B cell (primary cell): ENCODE measurements around the gene SF1. TPM values are rescaled to one million over a fixed set of nuclear protein-coding genes. Genes with fewer than 3 reads are reported as not detected.

Source experiments
- ATAC-seq: fragments of 200-7000 bp; cut with Tn5 transposase; one replicate; pipeline ENCODE4 v1.10.0; 2021; ENCODE audit warnings: low read depth, mild to moderate bottlenecking, moderate number of reproducible peaks, moderate library complexity
- CTCF ChIA-PET: fragments of 350-600 bp; sonication (Branson Sonifier 250); formaldehyde crosslinking; loops from one replicate; lab custom pipeline; 2021; ENCODE audit warnings: antibody characterized with exemption, inconsistent platforms; lab: Charles Lee
- POLR2A ChIA-PET: fragments of 350-600 bp; sonication (Branson Sonifier 250); formaldehyde crosslinking; loops from one replicate; lab custom pipeline; 2021; ENCODE audit warnings: antibody characterized with exemption; lab: Charles Lee
- DNase-seq: peaks from one replicate; pipeline ENCODE4 v3.0.0; 2013
- H2AFZ ChIP-seq: 2 replicates; pipeline ENCODE4 v1.6.1; 2012; ENCODE audit warnings: mild to moderate bottlenecking, low read depth, low read length; ENCODE audit not compliant: insufficient read depth, poor library complexity, severe bottlenecking
- H3K27ac ChIP-seq, 2 donors: 1 replicate in 1 of 2; 2 replicates in 1 of 2; pipeline ENCODE4 v1.5.1; 2012 to 2013; ENCODE audit warnings: low read length in 2 of 2, mild to moderate bottlenecking in 2 of 2, moderate library complexity in 1 of 2
- H3K27me3 ChIP-seq, 4 experiments: fragments of 200-600 bp in 1 of 4; sonication (generic) in 1 of 4; replicated peaks in 1 of 4; 1 replicate in 2 of 4; 2 replicates in 2 of 4; pipeline versions ENCODE4 v1.6.1 to v1.7.0; 2013 to 2016; ENCODE audit warnings: low read length in 3 of 4, mild to moderate bottlenecking in 2 of 4, mixed read lengths in 1 of 4, moderate library complexity in 1 of 4; ENCODE audit not compliant: insufficient read depth in 4 of 4, control insufficient read depth in 3 of 4; ENCODE audit errors: control extremely low read depth in 1 of 4
- H3K36me3 ChIP-seq, 2 experiments: replicated peaks in 1 of 2; 1 replicate in 1 of 2; 2 replicates in 1 of 2; pipeline versions ENCODE4 v1.6.1 to v1.7.1; 2013; ENCODE audit warnings: low read length in 1 of 2; ENCODE audit not compliant: insufficient read depth in 2 of 2, control insufficient read depth in 1 of 2; ENCODE audit errors: control extremely low read depth in 1 of 2, extremely low read depth in 1 of 2
- H3K4me1 ChIP-seq, 2 donors: fragments of 200-600 bp in 1 of 2; sonication (generic) in 1 of 2; 1 replicate in 1 of 2; 2 replicates in 1 of 2; pipeline versions ENCODE4 v1.5.1 to v1.6.1; 2013 to 2017; ENCODE audit warnings: low read length in 2 of 2; ENCODE audit not compliant: control insufficient read depth in 2 of 2, insufficient read depth in 2 of 2
- H3K4me2 ChIP-seq: replicated peaks from 2 replicates; pipeline ENCODE3; 2012; ENCODE audit warnings: mild to moderate bottlenecking, low read depth, low read length; ENCODE audit not compliant: poor library complexity, severe bottlenecking
- H3K4me3 ChIP-seq, 5 experiments: fragments of 200-600 bp in 1 of 5; sonication (generic) in 1 of 5; 1 replicate in 3 of 5; 2 replicates in 2 of 5; pipeline versions ENCODE4 v1.5.1 to v1.7.0; 2011 to 2016; ENCODE audit warnings: low read length in 4 of 5, mild to moderate bottlenecking in 4 of 5, low read depth in 2 of 5, control low read depth in 1 of 5, moderate library complexity in 1 of 5; ENCODE audit not compliant: insufficient read depth in 1 of 5; ENCODE audit errors: control extremely low read depth in 1 of 5, extremely low read depth in 1 of 5
- H3K79me2 ChIP-seq: fragments of 200-600 bp; sonication (generic); one replicate; pipeline ENCODE4 v1.6.0; 2016; ENCODE audit warnings: low read length; ENCODE audit not compliant: control insufficient read depth, insufficient read depth
- H3K9ac ChIP-seq: fragments of 200-600 bp; sonication (generic); 2 replicates; pipeline ENCODE4 v1.6.1; 2017; ENCODE audit warnings: mild to moderate bottlenecking, low read length, moderate library complexity
- H3K9me3 ChIP-seq, 3 donors: one replicate each; pipeline versions ENCODE4 v1.6.1 to v1.7.1; 2013; ENCODE audit warnings: low read length in 2 of 3; ENCODE audit not compliant: control insufficient read depth in 2 of 3, insufficient read depth in 1 of 3; ENCODE audit errors: control extremely low read depth in 1 of 3
- H4K20me1 ChIP-seq: 2 replicates; pipeline ENCODE4 v1.6.0; 2012; ENCODE audit warnings: mild to moderate bottlenecking, low read length; ENCODE audit not compliant: insufficient read depth, control insufficient read depth, poor library complexity, severe bottlenecking
- H3K27ac Mint-ChIP-seq: one replicate; pipeline ENCODE4 v1.8.0; 2021; ENCODE audit warnings: mixed read lengths
- H3K27me3 Mint-ChIP-seq: one replicate; pipeline ENCODE4 v1.8.0; 2021; ENCODE audit warnings: mixed read lengths
- H3K4me1 Mint-ChIP-seq: one replicate; pipeline ENCODE4 v1.8.0; 2021; ENCODE audit warnings: mixed read lengths
- H3K4me3 Mint-ChIP-seq: one replicate; pipeline ENCODE4 v1.8.0; 2021; ENCODE audit warnings: mixed read lengths
- H3K9me3 Mint-ChIP-seq: one replicate; pipeline ENCODE4 v1.8.0; 2022; ENCODE audit warnings: mixed read lengths; ENCODE audit not compliant: insufficient read depth
- EZH2 ChIP-seq: IDR thresholded peaks from 2 replicates; pipeline ENCODE4 v1.6.1; 2012; ENCODE audit warnings: borderline replicate concordance, low read depth, mild to moderate bottlenecking, moderate library complexity, low read length; ENCODE audit not compliant: insufficient read depth, poor library complexity, severe bottlenecking
- WGBS: methylation state at CpG from one replicate; pipeline ENCODE4 v1.1.5; 2013; ENCODE audit warnings: missing lambda C conversion rate; ENCODE audit not compliant: insufficient coverage; 5-methylcytosine and 5-hydroxymethylcytosine counted together
- intact Hi-C: fragments of 100-400 bp; cut with micrococcal nuclease; formaldehyde crosslinking; loops from one replicate; pipeline ENCODE4 v1.10.0; 2022
- polyA plus RNA-seq: library from polyadenylated mRNA; depleted of rRNA; stranded (reverse); fragments of >200 nt; gene quantifications from 2 replicates; pipeline ENCODE4 v1.2.3, GENCODE V29; 2012
- total RNA-seq, 2 donors: library from RNA; stranded (reverse); fragments of 120-200 nt in 1 of 2; gene quantifications; 1 replicate in 1 of 2; 2 replicates in 1 of 2; pipeline versions ENCODE4 v1.2.3 to v1.2.4, GENCODE V29; 2013 to 2022
- TF ChIP-seq, protein P1 (sequence below): fragments of 200-600 bp; IDR thresholded peaks from one replicate; pipeline ENCODE4 v1.8.0; 2022; ENCODE audit warnings: antibody characterized with exemption, mild to moderate bottlenecking

The SF1 gene
- total and polyA plus RNA-seq, 2 donors (not counting 1 experiment from before 2014, with no cell fraction given) = 369 to 931 TPM

- no peaks in the 10 kb centered on the region for H3K9me3 Mint-ChIP-seq
- peaks cover 61% of the 10 kb centered on the region for H3K79me2 ChIP-seq
- H3K9ac ChIP-seq = peak overlapping the region; percentile 94
- peaks cover 43% of the 10 kb centered on the region for H3K4me1 Mint-ChIP-seq
- peak overlapping the region; percentile 97 for H3K4me3 Mint-ChIP-seq
- peak overlapping the region; percentile 34 to 84 for H3K27ac ChIP-seq
- 10% methylated on average over 42 of the region's 54 CpGs for WGBS
- peak overlapping the region; percentile 99 for H3K4me2 ChIP-seq
- ChIA-PET CTCF (interaction anchor here (0.9 to 13.7 kb wide), 16 partner anchors 16 to 253 kb away, joined by 3 to 280 read pairs (median 6); partner anchors contain the start of genes CDC42BPG, MAP4K2, NRXN2 and SF1), POLR2A (interaction anchor here (0.6 to 8.9 kb wide), 8 partner anchors 13 to 869 kb away, joined by 3 to 175 read pairs (median 6); partner anchors contain the start of genes CDC42BPG, MAP4K2, PYGM and SF1)
- intact Hi-C loops = loop anchor here (1.0 to 10.0 kb wide), 6 partner anchors 19 to 833 kb away; partner anchors contain the start of genes CDC42BPG, EHBP1L1, FAM89B and MAP4K2
- H3K36me3 ChIP-seq = peaks cover 0 to 46% of the 10 kb centered on the region in 2 experiments
- no peaks in the 10 kb centered on the region for H3K27me3 Mint-ChIP-seq
- DNase-seq (no peak), ATAC-seq (no peak)
- no peaks in the 10 kb centered on the region for H3K27me3 ChIP-seq
- no peak for TF ChIP-seq EZH2
- TF ChIP-seq, protein P1, sequence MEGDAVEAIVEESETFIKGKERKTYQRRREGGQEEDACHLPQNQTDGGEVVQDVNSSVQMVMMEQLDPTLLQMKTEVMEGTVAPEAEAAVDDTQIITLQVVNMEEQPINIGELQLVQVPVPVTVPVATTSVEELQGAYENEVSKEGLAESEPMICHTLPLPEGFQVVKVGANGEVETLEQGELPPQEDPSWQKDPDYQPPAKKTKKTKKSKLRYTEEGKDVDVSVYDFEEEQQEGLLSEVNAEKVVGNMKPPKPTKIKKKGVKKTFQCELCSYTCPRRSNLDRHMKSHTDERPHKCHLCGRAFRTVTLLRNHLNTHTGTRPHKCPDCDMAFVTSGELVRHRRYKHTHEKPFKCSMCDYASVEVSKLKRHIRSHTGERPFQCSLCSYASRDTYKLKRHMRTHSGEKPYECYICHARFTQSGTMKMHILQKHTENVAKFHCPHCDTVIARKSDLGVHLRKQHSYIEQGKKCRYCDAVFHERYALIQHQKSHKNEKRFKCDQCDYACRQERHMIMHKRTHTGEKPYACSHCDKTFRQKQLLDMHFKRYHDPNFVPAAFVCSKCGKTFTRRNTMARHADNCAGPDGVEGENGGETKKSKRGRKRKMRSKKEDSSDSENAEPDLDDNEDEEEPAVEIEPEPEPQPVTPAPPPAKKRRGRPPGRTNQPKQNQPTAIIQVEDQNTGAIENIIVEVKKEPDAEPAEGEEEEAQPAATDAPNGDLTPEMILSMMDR = no peak
- peak overlapping the region; percentile 86 for H3K27ac Mint-ChIP-seq
- peak overlapping the region; percentile 50 for H2AFZ ChIP-seq
- H3K9me3 ChIP-seq = no peaks in the 10 kb centered on the region
- H3K4me3 ChIP-seq = peak overlapping the region; percentile 48 to 99 (median 86)
- H4K20me1 ChIP-seq = peaks cover 67% of the 10 kb centered on the region
- peaks cover 22 to 32% of the 10 kb centered on the region in 2 donors for H3K4me1 ChIP-seq
Measured at GRCh38 chr11:64742087-64742888, 36.1 kb downstream of the SF1 start.
